IPS-11a (cell line): ENCODE measurements around the gene KAT8.
"Not testable (repeated sequence)": the region's sequence is repeated elsewhere in the genome, so short reads cannot be mapped to it uniquely, and the experiment has no call there.

Experiments
- H3K4me3 ChIP-seq: one replicate; pipeline ENCODE4 v1.5.1; 2013; ENCODE audit warnings: low read depth, low read length, control low read depth

Gene KAT8

DNA sequence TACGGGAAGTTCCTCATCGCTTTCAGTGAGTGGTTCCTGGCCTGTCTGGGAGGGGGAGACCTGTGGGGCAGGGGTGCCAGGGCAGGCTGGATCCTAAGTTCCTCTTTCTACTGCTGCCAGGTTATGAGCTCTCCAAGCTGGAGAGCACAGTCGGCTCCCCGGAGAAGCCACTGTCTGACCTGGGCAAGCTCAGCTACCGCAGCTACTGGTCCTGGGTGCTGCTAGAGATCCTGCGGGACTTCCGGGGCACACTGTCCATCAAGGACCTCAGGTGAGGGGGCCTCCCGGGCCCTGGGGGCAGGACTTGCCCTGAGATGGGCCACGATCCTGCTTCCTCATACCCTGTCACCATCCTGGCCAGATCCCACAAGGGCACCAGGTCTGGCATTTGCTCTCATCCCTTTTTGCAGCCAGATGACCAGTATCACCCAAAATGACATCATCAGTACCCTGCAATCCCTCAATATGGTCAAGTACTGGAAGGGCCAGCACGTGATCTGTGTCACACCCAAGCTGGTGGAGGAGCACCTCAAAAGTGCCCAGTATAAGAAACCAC is 12.9 kb downstream of the KAT8 start:
- H3K4me3 ChIP-seq, result no peak overlapping the region

DNA sequence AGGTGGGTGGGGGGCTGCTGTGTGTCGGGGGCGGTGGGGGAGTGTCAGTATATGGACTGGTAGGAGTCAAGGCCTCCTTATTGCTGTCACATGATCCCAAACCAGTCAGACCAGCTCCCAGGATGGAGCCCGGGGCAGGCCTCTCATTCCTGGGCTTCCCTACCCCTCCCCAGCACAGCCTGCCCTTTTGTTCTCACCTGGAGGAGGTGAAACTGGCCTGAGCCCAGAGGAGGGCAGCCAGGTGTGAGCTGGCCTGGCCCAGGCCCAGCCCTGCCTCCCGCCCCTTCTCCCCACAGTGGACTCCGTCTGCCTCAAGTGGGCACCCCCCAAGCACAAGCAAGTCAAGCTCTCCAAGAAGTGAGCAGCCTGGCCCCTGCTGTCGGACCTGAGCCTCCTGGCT is 13.4 kb downstream of the KAT8 start:
- no peak overlapping the region for H3K4me3 ChIP-seq

DNA sequence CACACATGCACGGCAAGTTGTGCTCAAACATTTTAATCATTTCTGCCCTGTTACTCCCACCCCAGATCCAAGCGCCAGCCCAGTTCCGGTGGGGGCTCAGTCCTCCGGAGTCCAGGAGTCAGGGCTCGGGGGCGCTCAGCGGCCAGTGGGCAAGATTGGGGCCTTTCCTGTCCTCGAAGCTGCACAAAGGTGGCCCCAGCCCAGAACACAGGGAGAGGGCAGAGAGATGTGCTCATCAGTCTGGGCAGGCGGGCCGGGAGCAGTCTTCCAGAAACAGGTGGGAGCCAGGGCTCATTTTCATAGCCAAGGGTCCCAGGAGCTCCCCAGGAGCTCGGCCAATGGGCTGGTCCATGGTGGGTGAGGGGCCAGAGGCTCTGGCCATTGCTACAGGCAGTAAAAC is 14.0 kb downstream of the KAT8 start:
- no peak overlapping the region for H3K4me3 ChIP-seq

DNA sequence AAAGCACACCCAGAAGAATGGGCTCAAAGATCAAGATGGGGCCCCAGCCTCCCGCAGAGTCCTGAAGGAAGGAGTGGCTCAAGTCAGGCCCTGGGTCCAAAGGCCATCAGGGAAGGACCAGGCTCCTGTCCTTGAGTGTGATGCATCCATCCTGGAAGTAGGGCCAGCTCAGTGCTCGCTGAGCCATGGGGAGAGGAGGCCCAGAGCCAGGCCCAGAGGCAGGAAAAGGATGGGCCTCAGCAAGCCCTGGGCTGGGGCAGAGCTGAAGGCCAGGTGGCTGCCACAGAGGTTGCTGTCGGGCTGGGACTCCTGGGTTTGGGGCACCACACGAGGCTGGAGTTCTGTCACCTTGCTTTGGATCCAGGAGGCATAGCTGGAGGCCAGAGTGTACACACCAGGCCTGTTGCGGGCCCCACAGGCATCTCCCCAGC is 14.4 kb downstream of the KAT8 start:
- H3K4me3 ChIP-seq, result no peak overlapping the region

DNA sequence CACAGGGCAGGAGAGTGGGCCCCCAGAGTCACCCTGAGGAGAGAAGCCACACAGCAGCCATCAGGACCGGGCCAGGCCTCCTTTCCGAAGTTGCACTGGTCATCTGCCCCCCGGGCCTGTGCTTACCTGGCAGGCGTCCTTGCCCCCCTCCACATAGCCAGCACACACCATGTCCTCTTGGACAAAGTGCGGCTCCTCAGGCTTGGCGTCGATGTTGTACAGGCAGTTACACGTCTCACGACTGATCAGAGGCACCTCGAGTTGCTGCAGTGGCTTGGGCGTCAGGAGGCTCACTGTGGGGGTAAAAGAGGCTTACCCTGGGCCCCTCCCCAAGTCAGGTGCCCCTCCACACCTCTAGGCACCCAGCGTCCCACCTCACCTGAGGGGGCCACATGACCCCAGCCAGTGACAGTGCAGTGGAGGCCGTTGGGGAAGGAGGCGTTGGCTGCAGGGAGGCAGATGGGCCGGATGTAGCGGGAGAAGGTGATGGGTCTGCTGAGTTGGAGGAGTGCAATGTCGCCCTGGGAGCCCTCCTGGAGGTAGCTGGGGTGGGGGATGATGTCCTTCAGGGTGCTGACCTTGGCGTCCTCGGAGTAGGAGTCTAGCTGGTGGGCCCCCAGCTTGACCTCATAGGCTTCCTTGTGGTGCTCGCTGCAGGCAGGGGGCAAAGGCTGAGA is 15.0 kb downstream of the KAT8 start:
- H3K4me3 ChIP-seq, result no peak overlapping the region

DNA sequence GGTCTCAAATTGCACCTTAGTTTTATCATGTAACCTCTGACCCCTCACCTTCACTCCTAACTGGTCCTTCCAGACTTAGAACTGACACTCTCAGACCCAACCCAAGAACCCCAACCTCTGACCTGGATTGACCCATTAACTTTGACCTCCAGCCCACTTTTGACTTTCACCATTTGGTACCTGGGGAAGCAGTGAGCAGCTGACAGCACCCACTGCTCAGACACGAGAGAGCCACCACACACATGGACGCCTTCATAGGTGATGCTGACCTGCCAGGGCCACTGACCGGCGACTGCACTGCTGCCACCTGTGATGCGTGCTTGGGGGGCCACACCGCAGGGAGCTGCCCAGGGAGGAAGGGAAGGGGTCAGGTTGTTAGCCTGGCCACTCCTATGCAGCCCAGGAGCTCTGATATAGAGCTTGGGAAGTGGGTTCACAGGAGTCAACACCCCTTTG is 15.6 kb downstream of the KAT8 start:
- H3K4me3 ChIP-seq, result no peak overlapping the region

DNA sequence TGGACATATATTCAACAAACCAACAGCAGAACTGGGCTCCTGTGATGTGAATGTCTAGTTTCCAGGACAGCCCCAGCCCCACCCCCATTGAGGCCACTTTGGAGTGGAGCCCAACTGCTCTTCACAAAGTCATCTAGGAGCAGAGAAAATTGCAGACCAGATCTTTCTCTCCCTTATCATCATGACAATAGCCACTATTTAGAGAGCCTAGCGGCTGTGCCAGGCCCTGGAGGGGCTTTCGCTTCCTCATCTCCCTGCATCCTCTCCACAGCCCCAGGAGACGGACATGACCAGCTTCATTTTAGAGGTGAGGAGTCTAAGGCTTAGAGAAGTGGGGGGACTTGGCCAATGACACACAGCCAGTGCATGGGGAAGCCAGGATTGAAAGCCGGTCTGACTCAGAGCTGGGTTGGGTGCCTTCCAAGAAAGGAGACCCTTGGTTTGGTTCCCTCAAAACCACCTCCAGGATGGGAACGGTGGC is 16.7 kb downstream of the KAT8 start:
- peak overlapping the region; percentile 71 for H3K4me3 ChIP-seq

DNA sequence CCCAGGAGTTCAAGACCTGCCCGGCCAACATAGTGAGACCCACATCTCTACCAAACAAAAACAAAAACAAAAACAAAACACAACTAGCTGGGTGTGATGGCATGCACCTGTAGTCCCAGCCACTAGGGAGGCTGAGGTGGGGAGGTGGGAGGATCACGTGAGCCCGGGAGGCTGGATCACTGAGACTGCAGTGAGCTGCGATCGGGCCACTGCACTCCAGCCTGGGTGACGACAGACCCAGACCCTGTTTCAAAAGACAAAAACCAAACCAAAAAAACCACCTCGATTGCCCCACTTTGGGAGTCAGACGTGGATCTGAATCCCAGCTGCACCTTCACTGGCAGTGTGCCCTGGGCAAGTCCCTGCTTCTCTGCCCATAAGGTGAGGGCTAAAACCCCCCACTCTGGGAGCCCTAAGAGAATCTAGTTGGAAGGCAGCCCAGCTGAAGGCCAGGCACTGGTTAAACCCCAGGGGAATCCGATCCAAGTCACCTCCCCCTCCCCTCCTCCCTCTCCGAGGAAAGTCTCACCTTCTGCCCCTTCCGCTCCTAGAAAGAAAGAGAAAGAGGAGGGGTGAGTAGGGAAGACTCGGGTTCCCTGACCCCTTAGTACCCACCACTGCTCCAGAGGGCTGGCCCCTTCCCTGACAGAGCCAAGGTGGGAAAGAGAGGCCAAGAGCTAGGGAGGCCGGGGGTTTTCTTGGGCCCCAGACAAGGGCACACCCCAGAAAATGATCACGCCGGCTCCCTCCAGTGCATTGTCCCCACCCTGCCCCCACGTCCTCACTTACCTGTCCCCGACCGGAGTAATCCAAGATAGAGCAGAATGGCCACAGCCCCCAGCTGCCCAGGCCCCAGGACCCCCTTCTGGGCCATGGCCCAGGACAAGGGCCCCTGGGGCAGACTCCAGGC is 17.4 kb downstream of the KAT8 start:
- peak overlapping the region; percentile 71 for H3K4me3 ChIP-seq

DNA sequence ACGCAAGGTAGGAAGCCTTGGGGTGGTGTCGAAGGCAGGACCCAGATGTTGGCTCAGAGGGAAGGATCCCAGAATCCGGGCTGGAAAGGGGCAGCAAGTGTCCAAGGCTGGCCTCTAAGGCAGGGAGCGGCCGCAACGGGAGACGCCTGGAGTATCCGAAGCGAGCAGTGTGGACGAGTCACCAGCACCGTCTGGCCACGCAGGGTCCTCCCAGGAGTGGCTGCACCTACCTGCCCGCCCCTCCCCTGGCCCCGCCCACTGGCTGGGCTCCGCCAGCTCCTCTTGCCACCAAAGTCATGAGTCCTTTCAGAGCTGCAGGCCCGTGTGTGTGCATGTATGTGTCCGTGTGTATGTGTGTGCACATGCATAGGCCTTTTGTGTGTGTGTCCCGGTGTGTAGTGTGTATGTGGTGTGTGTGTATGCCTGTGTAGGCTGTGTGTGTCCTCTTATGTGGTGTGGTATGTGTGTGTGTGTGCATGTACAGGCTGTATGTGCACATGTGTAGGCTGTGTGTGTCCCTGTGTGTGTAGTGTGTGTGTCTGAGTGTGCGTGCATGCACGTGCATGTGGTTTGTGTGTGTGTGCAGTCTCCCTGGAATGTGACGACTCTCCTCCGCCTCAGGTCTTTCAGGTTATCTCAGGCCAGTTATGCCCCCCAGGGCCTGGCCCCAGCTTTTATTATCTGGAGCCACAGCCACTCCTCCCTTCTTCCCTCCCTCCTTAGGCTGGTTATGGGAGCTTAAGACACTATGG is 18.2 kb downstream of the KAT8 start, which contains the start of gene PRSS8:
PRSS8 (minus strand) TSS at position 193 of the 752 bp plus-strand sequence. CDS start 229 bp downstream, outside the sequence.
- H3K4me3 ChIP-seq, result peak within 1 kb of the TSS; percentile 71

DNA sequence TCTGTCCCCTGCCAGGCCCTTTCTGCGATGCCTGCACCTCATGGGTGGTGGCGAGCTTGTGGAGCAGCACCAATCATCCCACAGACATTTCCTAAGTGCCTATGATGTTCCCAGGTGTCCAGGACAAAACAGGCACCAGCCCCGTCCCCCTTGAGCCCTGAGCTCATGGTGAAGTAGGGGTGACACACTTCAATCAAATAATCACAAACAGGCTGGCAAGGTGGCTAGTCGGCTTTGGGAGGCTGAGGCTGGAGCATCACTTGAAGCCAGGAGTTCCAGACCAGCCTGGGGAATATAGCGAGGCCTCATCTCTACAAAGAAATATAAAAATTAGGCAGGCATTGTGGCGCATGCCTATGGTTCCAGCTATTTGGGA is 18.8 kb downstream of the KAT8 start:
- H3K4me3 ChIP-seq, result no peak overlapping the region

DNA sequence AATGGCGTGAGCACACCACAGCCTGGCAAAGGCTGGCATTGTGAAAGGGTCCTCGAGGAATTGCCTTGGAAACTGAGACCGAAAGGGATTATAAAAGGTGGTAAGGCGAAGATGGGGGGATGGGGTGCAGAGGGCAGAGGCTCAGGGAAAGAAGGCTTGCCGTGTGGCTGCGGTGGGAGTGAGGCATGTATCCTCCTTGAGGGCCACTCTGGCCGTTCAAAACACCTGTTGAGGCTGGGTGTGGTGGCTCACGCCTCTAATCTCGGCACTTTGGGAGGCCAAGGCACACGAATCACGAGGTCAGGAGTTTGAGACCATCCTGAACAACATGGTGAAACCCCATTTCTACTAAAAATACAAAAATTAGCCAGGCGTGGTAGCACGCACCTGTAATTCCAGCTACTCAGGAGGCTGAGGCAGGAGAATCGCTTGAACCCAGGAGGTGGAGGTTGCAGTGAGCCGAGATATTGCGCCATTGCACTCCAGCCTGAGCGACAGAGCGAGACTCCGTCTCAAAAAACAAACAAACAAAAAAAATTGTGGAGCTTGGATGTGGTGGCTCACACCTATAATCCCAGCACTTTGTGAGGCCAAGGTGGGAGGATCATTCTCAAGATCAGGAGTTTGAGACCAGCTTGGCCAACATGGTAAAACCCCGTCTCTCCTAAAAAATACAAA is 19.5 kb downstream of the KAT8 start:
- not testable (repeated sequence) for H3K4me3 ChIP-seq

DNA sequence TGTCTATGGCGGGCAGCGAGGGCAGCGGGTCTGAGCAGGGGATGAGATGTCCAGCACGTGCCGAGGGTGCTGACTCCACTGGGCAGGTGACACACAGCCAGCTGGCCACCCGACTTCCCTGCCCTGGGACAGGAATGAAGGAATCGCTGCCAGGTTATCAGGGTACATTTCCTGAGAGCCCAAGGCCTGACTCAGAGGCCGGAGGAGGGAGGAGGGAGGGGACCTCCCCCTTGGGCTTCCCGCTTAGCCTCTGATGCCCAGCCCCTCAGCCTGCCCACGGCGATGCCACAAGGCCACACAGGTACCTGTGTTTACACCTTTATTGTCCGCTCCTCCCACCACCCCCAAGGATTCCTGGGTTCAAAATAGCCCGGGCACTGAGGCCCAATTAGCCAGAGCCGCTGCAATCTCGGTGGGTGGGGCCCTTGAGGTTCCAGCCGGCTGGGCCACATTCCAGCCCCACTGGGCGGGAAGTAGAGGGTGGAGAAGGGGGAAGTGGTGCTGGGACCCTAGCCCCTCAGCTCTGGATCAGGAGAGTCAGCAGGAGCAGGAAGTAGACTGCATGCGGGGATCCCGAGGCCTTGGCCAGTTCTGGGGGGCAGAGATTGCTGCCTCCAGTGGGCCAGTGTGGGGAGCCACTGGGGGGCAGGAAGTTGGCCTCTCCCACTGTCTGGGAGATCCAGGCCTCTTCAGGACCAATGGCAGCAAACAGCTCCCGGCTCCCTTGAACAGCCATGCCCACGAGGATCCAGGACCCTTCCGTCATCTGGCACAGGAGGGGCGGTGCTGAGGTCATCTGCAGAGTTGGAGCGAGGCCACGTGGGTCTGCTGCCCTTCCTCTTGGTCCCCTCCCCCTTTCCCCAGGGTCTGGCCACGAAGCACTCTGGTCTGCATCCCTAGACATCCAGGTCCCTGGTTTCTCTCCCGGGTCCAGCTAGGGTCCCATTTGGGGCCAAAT is 21.4 kb downstream of the KAT8 start:
- no peak overlapping the region for H3K4me3 ChIP-seq

DNA sequence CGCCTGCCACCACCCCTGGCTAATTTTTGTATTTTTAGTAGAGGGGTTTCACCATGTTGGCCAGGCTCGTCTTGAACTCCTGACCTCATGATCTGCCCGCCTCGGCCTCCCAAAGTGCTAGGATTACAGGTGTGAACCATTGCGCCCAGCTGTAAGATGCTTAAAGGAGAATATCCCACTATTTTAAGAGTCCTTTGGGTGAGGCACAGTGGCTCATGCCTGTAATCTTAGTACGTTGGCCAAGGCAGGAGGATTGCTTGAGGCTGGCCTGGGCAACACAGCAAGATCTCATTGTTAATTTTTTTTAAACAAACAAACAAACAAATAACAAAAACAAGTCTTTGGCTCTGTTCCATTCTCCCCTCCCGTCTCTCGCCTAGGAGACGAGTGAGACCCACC is 23.6 kb downstream of the KAT8 start:
- not testable (repeated sequence) for H3K4me3 ChIP-seq

DNA sequence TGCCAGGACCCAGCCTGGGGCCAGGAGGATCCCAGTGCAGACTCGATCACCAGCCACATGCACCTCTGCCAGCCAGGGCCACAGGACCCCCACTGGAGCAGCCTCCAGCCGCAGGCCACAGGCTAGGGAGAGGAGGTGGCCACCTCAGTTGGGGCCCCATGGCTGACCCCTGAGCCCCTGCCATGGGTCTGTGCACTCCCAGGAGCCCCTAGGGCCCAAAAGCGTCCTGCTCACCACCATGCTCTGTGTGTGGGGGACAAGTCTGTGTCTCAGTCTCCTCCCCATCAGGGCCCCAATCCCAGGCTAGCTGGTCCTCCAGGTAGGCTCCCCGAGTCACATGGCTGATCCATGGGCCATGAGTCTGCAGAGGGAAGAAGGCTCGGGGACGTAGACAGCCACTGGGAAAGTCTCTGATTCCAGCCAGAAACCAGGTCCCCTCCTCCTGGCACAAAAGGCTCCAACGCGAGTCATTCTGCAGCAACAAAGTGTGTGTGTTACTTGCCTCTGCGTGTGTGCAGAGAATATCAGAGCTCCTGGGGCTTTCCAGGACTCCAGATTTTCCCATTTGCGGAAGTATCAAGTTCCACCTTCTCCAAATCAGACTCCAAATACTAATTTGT is 24.1 kb downstream of the KAT8 start:
- H3K4me3 ChIP-seq, result no peak overlapping the region

DNA sequence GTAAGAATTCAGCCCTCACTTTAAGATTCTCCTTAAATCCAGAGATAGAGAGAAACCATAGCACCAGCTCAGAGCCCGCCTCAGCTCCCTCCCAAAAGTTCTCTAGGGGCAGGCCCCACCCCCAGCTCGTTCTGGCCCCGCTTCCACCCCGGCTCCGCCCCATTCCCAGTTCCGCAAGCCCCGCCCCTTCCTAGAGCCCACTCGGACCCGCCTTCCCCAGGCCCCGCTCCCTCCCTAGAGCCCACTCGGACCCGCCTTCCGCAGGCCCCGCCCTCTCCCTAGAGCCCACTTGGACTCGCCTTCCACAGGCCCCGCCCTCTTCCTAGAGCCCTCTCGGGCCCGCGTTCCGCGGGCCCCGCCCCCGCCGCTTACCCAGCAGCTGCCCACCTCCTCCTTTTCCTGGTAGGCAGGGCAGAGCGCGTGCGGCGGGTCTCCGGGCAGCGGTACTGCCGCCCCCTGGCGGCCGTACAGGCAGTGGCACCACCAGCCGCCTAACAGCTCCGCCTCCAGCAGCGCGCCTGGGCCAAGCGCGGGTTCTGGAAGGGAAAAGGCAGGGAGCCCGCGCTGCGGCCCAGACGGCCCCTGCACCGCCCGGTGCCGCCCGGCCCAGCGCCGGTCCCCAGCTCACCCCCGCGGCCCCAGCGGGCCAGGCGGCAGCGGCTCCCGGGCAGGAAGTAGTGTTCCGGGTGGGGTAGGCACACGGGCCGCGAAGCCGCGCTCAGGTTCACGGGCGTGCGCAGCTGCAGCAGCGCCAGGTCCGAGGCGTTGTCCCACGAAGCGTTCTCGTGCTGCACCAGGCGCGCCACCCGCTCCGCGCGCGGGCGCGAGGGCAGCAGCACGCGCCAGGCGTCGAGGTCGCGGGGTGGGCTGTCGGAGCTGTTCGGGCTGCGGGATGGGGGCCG is 24.9 kb downstream of the KAT8 start:
- H3K4me3 ChIP-seq, result peak overlapping the region; percentile 10

DNA sequence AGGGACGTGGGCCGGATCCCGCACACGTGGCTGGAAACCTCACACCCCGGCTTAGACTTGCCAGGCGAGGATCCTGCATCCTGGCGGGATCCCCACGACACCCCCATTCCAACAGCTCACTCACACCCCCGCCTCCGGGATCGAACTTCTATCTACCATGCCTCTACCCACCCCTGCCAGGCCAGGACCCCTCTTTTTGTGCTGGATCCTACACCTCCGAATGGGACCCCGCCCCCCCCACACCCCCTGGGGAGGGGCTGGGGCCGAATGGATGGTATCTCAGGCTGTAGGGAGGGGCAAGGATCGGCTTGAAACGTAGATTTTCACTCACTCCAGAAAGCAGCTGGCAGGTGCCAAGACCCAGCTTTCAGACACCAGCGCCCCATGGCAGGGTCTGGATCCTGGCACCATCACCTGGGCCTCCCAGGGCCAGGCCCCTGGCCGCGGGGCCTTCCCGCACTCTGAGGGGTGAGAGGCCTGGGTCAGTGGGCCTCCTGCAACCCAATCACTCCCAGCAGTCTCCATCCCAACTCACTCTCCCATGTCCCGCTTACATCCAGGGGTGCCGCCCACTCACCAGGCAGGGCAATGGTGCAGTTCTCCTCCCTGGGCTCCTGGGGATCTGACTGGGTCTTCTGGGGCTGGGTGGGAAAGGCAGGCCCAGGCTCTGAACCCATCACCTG is 25.7 kb downstream of the KAT8 start:
- no peak overlapping the region for H3K4me3 ChIP-seq

DNA sequence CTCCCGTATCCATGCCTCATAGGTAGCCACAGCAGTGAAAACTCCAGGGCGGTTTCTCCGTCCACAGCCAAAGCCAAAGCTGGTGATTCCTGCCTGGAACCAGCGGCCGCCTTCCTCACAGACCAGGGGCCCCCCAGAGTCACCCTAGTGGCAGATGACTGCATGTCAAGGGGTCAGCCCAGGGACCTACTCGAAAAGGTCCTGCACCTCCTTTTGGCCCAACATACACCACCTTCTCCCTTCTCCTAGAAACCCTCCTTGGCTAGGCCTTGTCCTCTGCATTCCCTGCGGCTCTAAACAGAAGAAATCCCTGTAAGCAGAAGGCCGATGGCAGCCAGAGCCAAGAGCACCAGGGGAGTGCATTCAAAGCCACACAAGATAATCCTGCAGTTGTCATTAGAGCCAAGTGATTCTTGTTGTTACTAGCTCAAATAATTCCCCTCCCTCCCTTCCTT is 26.3 kb downstream of the KAT8 start:
- no peak overlapping the region for H3K4me3 ChIP-seq
